Ectodermal cell (in vitro differentiated cells): ENCODE measurements around the gene MARCHF11.

Experiments used
- H3K27ac ChIP-seq: 2 replicates; pipeline ENCODE4 v1.7.0; 2013; ENCODE audit warnings: mild to moderate bottlenecking, low read depth, low read length; ENCODE audit not compliant: insufficient read depth, poor library complexity, severe bottlenecking
- H3K27me3 ChIP-seq: 2 replicates; pipeline ENCODE4 v1.7.0; 2013; ENCODE audit warnings: mild to moderate bottlenecking, low read length; ENCODE audit not compliant: insufficient read depth, control insufficient read depth, poor library complexity, severe bottlenecking
- H3K36me3 ChIP-seq: one replicate; pipeline ENCODE4 v1.7.0; 2013; ENCODE audit warnings: low read length; ENCODE audit not compliant: control insufficient read depth, insufficient read depth
- H3K4me1 ChIP-seq: one replicate; pipeline ENCODE4 v1.7.0; 2013; ENCODE audit warnings: low read length; ENCODE audit not compliant: control insufficient read depth, insufficient read depth
- H3K4me3 ChIP-seq: 2 replicates; pipeline ENCODE4 v1.7.0; 2013; ENCODE audit warnings: low read depth, low read length, control low read depth; ENCODE audit not compliant: insufficient read depth
- H3K9me3 ChIP-seq: 2 replicates; pipeline ENCODE4 v1.7.0; 2013; ENCODE audit warnings: mild to moderate bottlenecking, low read length, moderate library complexity; ENCODE audit not compliant: control insufficient read depth
- WGBS, 2 experiments: methylation state at CpG; one replicate each; pipeline ENCODE4 v1.1.7; 2013; ENCODE audit warnings: missing lambda C conversion rate in 2 of 2; 5-methylcytosine and 5-hydroxymethylcytosine counted together

Gene MARCHF11

DNA sequence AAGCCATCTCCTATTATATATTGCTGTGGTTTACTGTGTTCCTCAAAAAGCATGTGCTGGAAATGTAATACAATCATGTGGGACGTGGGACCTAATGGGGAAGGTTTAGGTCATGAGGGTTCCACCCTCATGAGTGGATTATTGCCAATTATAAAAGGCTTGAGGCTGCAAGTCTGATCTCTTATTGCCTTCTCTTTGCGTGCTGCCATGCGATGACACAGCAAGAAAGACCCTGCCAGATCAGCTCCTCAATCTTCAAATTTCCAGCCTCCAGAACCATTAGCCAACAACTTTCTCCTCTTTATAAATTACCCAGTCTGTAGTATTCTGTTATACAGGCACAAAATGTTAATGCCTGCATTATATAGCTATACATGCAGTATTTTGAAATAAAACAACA lies 45.4 kb downstream of the MARCHF11 start:
- no peaks in the 10 kb centered on the region for H3K27me3 ChIP-seq
- H3K36me3 ChIP-seq, result no peaks in the 10 kb centered on the region
- no peaks in the 10 kb centered on the region for H3K4me1 ChIP-seq
- no peak overlapping the region for H3K4me3 ChIP-seq
- no peaks in the 10 kb centered on the region for H3K9me3 ChIP-seq
- no peak overlapping the region for H3K27ac ChIP-seq
- 91 to 97% methylated on average over 3 of the region's 3 CpGs for WGBS, 2 experiments

DNA sequence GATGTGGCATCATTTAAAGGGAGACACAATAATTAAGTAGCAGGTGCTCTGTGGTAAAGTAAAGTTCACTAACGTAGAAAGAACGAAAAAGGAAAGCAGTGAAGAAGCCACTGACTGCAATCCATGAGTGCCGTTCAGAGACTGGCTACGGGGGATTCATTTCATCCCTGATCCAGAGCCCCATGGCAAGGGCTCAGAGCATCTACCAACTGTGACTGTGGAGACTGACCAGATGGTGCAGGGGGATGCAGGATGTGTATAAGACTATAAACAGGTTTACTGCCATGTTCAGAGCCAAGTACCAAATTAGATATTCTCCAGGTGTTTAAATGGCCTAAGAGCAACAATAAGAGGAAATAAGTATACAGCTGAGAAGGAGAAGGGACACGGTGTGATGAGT lies 47.7 kb downstream of the MARCHF11 start:
- no peaks in the 10 kb centered on the region for H3K4me1 ChIP-seq
- H3K27me3 ChIP-seq, result no peaks in the 10 kb centered on the region
- WGBS, 2 experiments, result 96 to 97% methylated on average over 5 of the region's 5 CpGs
- H3K27ac ChIP-seq, result no peak overlapping the region
- no peaks in the 10 kb centered on the region for H3K9me3 ChIP-seq
- H3K36me3 ChIP-seq, result no peaks in the 10 kb centered on the region
- no peak overlapping the region for H3K4me3 ChIP-seq

DNA sequence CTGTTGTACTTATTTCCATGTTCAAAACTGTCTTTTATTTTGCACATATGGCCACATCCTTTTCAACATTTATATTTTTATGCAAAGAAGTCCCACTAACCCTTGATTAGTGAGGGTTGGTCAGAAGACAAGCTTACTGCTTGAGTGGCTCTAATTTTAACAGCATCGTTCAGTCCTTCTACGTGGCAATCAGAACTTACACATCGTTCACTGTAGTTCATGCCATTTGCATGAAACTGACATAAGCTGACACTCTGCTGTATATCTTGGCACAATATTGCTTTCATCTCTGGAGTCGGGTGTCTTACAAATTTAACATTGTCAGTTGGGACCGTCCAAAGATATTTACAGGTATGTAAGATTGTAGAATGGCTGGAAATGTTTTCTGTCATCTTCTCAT lies 50.6 kb downstream of the MARCHF11 start:
- H3K9me3 ChIP-seq, result no peaks in the 10 kb centered on the region
- no peaks in the 10 kb centered on the region for H3K36me3 ChIP-seq
- no peaks in the 10 kb centered on the region for H3K27me3 ChIP-seq
- H3K4me3 ChIP-seq, result no peak overlapping the region
- H3K27ac ChIP-seq, result no peak overlapping the region
- H3K4me1 ChIP-seq, result no peaks in the 10 kb centered on the region
- 94 to 96% methylated on average over 5 of the region's 5 CpGs for WGBS, 2 experiments

DNA sequence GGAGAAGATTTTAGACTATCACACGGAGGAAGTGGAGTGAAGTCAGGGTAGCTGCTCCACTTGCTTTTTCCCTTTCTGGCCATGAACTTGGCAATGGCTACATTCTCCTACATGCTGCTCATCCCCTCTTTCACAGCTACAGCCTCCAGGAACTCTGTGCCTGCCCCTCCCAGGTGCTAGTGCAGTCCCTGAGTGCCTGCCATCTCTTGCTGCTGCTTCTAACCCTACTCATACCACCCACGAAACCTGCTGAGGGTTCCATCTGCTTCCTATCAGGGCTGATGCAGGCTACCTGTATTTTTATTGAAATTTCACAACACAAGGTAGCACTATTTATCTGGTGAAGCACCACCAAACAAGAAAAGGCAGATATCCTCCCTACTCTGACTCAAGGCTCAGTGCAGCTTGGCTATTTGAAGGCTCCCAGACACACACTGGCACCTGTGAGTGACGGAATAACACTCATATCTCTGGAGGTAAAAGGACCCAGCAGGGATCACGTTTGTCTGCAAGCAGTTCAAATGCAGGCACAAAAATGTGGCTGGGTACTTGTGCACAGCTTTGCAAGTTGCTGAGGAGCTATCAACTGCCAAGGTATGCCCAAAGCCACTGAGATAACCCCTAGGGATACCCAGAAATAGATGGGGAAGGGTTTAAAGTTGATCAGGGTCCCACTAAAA lies 51.6 kb downstream of the MARCHF11 start:
- no peak overlapping the region for H3K27ac ChIP-seq
- no peak overlapping the region for H3K4me3 ChIP-seq
- no peaks in the 10 kb centered on the region for H3K27me3 ChIP-seq
- H3K4me1 ChIP-seq, result no peaks in the 10 kb centered on the region
- WGBS, 2 experiments, result 84 to 85% methylated on average over 4 of the region's 4 CpGs
- H3K36me3 ChIP-seq, result no peaks in the 10 kb centered on the region
- H3K9me3 ChIP-seq, result no peaks in the 10 kb centered on the region

DNA sequence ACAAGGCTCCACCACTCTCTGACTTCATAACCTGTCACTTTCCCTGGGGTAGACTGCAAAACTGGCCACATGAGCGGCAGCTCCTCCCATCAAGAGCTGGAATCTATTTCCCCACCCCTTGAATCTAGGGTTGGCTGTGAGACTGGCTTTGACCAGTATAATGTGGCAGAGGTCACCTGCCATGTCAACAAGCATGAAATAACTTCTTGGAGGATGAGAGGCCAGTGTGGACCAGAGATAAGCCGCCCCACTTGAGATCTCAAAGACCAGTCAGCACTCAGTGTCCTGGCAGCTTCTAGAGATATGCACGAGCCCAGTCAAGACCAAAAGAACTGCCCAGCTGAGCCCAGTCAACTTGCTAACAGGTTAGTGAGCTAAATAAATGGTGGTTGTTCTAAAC lies 59.0 kb downstream of the MARCHF11 start:
- Histone ChIP-seq H3K4me3 (no peak overlapping the region), H3K36me3 (no peaks in the 10 kb centered on the region), H3K27ac (no peak overlapping the region), H3K4me1 (no peaks in the 10 kb centered on the region), H3K9me3 (no peaks in the 10 kb centered on the region), H3K27me3 (no peaks in the 10 kb centered on the region)
- WGBS, 2 experiments, result 93 to 95% methylated on average over 3 of the region's 3 CpGs

DNA sequence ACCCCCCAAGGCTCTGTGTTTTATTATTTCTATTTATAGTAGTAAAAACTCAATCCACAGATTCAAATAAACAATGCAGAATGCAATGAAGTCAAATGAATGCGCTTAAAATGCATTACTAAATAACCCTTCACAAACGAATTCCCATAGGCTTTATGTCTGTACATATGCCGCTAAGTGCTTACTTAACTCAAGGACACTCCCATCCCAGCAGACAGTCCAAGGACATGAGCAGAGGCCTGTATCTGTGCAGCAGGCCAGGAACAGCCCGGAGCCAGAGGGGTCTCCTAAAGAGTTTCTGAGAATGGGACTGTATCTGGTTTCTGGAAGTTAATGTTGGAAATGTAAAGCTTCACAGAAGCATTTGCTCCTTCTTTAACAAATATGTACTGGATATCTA lies 59.8 kb downstream of the MARCHF11 start:
- no peak overlapping the region for H3K27ac ChIP-seq
- 98% methylated on average over 4 of the region's 4 CpGs for WGBS, 2 experiments

DNA sequence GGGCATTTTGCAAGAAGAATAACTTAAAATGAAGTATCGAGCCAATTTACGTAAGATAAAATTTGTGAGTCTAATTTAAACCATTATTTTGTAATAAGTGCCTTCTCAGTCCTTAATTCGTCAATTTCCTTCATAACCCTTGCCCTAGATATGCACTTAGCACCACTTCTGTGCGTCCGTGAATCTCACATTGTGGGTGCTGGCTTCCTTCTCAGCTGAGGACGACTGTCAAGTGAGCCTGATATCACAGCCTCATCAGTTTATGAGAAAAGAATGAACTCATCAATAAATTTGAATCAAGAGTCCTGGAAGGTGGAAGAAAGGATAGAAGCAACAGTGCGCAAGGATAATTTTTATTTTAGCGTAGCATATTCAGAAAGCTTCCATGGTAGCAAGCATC lies 64.5 kb downstream of the MARCHF11 start:
- 95 to 96% methylated on average over 8 of the region's 8 CpGs for WGBS, 2 experiments
- Histone ChIP-seq H3K4me1 (no peaks in the 10 kb centered on the region), H3K4me3 (no peak overlapping the region), H3K27me3 (no peaks in the 10 kb centered on the region), H3K36me3 (no peaks in the 10 kb centered on the region), H3K9me3 (no peaks in the 10 kb centered on the region), H3K27ac (no peak overlapping the region)

More for the DNA sequence above, 59.8 kb downstream of the MARCHF11 start:
- H3K4me3 ChIP-seq, result no peak overlapping the region
- no peaks in the 10 kb centered on the region for H3K27me3 ChIP-seq
- H3K4me1 ChIP-seq, result no peaks in the 10 kb centered on the region
- H3K9me3 ChIP-seq, result no peaks in the 10 kb centered on the region
- no peaks in the 10 kb centered on the region for H3K36me3 ChIP-seq

DNA sequence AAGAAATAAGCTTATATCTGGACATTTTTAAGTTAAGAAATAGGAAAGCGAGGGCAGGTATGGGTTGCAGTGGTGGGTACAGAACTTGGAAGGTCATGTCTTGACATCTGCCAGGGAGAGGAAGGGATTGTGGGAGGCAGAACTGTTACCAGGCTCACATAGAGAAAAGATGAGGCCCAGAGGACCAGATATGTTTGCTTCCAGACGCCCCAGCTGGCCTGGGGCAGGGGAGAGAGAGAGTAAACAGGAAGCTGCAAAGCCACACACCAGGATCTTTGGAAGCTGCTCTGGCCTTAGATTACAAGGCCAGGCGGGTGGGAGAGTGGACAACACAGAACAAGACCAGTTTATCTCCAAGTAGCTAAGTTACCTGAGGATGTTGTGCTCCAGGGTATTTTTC lies 71.2 kb downstream of the MARCHF11 start:
- H3K27ac ChIP-seq, result no peak overlapping the region
- H3K4me3 ChIP-seq, result no peak overlapping the region
- no peaks in the 10 kb centered on the region for H3K27me3 ChIP-seq
- WGBS, 2 experiments, result 91 to 94% methylated on average over 3 of the region's 3 CpGs
- H3K9me3 ChIP-seq, result no peaks in the 10 kb centered on the region
- H3K4me1 ChIP-seq, result no peaks in the 10 kb centered on the region
- H3K36me3 ChIP-seq, result no peaks in the 10 kb centered on the region

DNA sequence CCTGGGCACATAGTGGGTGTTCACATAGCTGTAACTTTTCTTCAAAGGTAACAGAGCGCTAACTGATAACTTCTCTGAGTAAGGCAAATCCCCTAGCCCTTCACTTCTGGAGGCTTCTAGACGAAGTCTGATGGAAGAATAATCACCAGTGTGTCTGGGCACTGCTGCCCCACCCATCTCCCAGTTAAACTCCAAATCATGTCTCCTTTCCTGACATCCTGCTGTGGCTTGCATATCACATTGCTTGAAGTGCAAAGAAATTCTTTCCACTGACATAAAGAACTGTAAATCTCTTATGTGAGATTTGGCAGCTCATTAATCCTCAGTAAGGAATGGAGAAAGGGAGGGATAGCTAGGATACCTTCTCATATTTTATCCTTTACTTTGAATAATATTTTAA lies 74.6 kb downstream of the MARCHF11 start:
- no peak overlapping the region for H3K4me3 ChIP-seq
- no peaks in the 10 kb centered on the region for H3K27me3 ChIP-seq
- H3K9me3 ChIP-seq, result no peaks in the 10 kb centered on the region
- no peak overlapping the region for H3K27ac ChIP-seq
- H3K4me1 ChIP-seq, result no peaks in the 10 kb centered on the region
- WGBS, 2 experiments, result 77 to 86% methylated on average over 2 of the region's 2 CpGs
- H3K36me3 ChIP-seq, result no peaks in the 10 kb centered on the region

DNA sequence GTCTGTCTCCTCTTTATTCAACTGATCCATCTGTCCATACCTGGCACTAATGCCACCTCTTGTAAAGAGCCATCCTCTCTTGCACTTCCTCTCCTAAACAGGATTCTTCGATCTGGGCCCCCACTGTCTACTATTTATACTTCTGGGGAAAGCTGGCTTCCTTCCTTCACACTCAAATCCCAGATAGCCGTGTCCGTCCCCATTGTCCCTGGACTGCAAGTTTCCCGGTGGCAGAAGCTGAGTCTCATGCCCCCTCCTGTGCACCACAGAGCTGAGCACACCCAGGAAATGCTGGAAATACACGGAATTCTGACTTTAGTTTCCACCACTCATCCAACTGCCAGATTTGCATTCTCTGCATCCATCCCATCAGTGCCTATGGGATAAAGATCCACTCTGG lies 84.0 kb downstream of the MARCHF11 start:
- H3K9me3 ChIP-seq, result no peaks in the 10 kb centered on the region
- no peaks in the 10 kb centered on the region for H3K27me3 ChIP-seq
- no peaks in the 10 kb centered on the region for H3K36me3 ChIP-seq
- no peak overlapping the region for H3K4me3 ChIP-seq
- no peaks in the 10 kb centered on the region for H3K4me1 ChIP-seq
- H3K27ac ChIP-seq, result no peak overlapping the region
- WGBS, 2 experiments, result 69 to 79% methylated on average over 5 of the region's 5 CpGs

DNA sequence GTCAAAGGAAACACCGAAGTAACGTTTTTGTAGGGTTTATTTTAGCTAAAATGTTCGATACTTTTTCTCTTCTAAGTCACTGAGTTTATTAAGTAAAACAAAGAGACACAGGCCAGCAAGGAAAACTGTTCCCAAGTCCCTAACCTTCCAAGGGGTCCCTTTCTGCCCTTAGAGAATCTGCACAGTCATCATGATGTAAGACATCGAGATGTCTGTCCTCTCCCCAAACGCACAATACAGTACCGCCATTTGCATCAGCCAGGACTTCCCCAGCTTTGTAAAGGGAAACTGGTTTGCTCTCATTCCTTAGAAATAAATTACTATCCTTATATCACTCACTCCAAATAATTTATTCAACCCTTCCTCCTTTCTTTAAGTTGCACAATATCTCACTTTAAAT lies 89.3 kb downstream of the MARCHF11 start:
- 94 to 96% methylated on average over 6 of the region's 6 CpGs for WGBS, 2 experiments
- H3K4me3 ChIP-seq, result no peak overlapping the region
- H3K27ac ChIP-seq, result no peak overlapping the region
- H3K27me3 ChIP-seq, result no peaks in the 10 kb centered on the region
- no peaks in the 10 kb centered on the region for H3K36me3 ChIP-seq
- no peaks in the 10 kb centered on the region for H3K9me3 ChIP-seq
- H3K4me1 ChIP-seq, result no peaks in the 10 kb centered on the region
